Upper lobe of left lung (tissue), 6 donors: ENCODE data around the gene MXRA7. TPM values are rescaled to one million over a fixed set of nuclear protein-coding genes. Genes with fewer than 3 reads are reported as not detected.
A peak's percentile ranks its signal among the peaks of the same experiment; 100 is the strongest.

ENCODE experiments used
- ATAC-seq, 2 donors: fragments of 200-7000 bp; cut with Tn5 transposase; one replicate each; pipeline ENCODE4 v1.9.1; 2022; ENCODE audit warnings: mild to moderate bottlenecking in 2 of 2, moderate library complexity in 2 of 2; ENCODE audit not compliant: low FRiP score in 2 of 2
- DNase-seq, 2 donors: peaks; one replicate each; pipeline ENCODE4 v3.0.0-alpha.2; 2019 to 2020
- H3K27ac ChIP-seq, 4 donors: fragments of 200-600 bp; sonication (generic); one replicate each; pipeline ENCODE4 v1.5.1; 2016 to 2019
- H3K27me3 ChIP-seq, 4 donors: fragments of 200-600 bp; sonication (generic); one replicate each; pipeline ENCODE4 v1.5.1; 2017 to 2019
- H3K36me3 ChIP-seq, 4 donors: fragments of 200-600 bp; sonication (generic); one replicate each; pipeline ENCODE4 v1.5.1; 2016 to 2019
- H3K4me1 ChIP-seq, 4 donors: fragments of 200-600 bp; sonication (generic); one replicate each; pipeline ENCODE4 v1.5.1; 2018 to 2019
- H3K4me3 ChIP-seq, 4 donors: fragments of 200-600 bp; sonication (generic); one replicate each; pipeline ENCODE4 v1.5.1; 2017 to 2019; ENCODE audit warnings: mild to moderate bottlenecking in 2 of 4, moderate library complexity in 1 of 4
- H3K9me3 ChIP-seq, 4 donors: fragments of 200-600 bp; sonication (generic); one replicate each; pipeline ENCODE4 v1.5.1; 2018 to 2019
- EP300 ChIP-seq, 4 donors: sonication (generic); formaldehyde crosslinking; IDR thresholded peaks; one replicate each; pipeline ENCODE4 v1.5.1; 2017; ENCODE audit warnings: antibody characterized with exemption in 4 of 4, control low read depth in 2 of 4
- POLR2A ChIP-seq, 4 donors: fragments of 450-650 bp; IDR thresholded peaks; one replicate each; pipeline ENCODE4 v1.5.1; 2016 to 2017; ENCODE audit warnings: antibody characterized with exemption in 4 of 4, mild to moderate bottlenecking in 2 of 4
- POLR2AphosphoS5 ChIP-seq, 2 donors: sonication (generic); formaldehyde crosslinking; IDR thresholded peaks; one replicate each; pipeline ENCODE4 v1.5.1; 2017; ENCODE audit warnings: antibody characterized with exemption in 2 of 2
- WGBS, 2 donors: methylation state at CpG; one replicate each; pipeline ENCODE4 v1.1.5; 2017 to 2018; 5-methylcytosine and 5-hydroxymethylcytosine counted together
- total RNA-seq, 6 donors: library from RNA; depleted of rRNA in 4 of 6; stranded (reverse); fragments of >200 nt in 4 of 6; gene quantifications; one replicate each; pipeline versions ENCODE4 v1.1.0 to v1.2.1, GENCODE V29; 2016 to 2021
- TF ChIP-seq, protein P1 (sequence below), 6 experiments: fragments of 450-650 bp in 4 of 6; fragments of 200-600 bp in 2 of 6; sonication (generic) in 2 of 6; IDR thresholded peaks; one replicate each; pipeline ENCODE4 v1.5.1; 2016 to 2019; ENCODE audit warnings: antibody characterized with exemption in 6 of 6
- donor health status: DM: no; HTN: no; CAD: no; lungs with moderate emphysema.
- donor health status: DM: no; HTN: yes; CAD: no; lungs with severe emphysema.

The MXRA7 gene
- total RNA-seq, 6 donors from 2014 or later: 21.0 to 147 (median 73.5) TPM

DNA sequence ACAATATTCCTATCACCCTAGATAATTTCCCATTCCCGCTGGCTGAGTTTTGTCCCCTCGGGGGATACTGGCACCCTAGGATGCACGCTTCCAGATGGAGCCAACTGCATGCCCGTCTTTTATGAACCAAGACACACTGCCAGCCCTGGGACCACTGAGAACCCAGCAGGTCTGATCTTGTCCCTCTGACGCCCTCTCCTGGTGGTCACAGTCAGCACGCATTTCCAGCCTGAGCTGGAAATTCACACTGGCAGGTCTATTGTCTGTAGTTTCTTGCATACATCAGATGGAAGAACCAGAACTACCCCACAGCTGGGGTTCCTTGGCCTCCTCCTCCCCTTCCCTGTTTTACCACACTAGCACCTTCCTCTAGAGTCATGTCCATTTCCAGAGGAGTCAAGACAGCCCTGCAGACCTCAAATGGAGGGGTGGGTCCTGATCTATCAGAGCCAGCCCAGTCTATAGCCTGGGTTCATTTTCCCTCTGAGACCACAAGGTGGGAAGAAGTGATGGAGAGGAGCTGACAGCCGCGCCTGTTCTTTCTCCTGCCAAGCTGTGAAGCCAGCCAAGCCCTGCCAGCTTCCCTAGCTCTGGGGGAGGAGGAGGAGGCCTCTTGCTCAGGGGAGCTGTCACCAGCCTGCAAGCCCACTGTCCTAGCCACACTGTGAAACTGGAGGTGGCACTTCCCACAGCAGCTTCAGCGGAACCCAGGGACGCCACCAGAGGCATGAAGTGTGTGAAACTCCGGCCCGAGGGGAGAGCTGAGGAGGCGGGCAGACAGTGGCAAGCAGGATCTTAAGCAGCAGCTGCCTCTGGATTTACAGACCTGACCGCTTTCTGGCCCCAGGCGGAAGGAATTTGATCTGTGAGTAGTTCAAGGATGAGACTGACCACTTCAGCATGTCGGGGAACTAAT is 29.3 kb downstream of the MXRA7 start:
- ATAC-seq: peak in 1 of 2 donors; percentile 66
- peak overlapping the region in 2 of 4 donors; percentile 21 to 27 for H3K27ac ChIP-seq

DNA sequence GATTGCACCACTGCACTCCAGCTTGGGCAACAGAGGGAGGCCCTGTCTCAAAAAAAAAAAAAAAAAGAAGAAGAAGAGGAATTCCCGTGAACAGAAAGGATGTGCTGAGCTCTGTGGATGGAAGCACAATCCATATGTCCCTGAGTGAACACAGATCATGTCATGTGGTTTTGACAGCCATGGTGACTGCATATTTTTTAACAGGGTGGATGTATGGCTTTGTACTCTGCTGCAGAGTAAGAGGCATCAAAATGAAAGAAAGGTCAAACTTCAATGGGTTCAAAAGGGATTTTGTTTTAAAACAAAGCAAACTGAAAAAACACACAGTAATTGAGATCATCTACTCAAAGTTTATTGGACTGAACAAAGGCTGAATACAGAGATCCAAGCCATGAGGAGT is 31.5 kb downstream of the MXRA7 start:
- no peak overlapping the region for H3K4me3 ChIP-seq
- no peak for ATAC-seq
- peaks cover 0 to 5% (median 0%) of the 10 kb centered on the region in 4 donors for H3K4me1 ChIP-seq
- no peak for DNase-seq
- no peaks in the 10 kb centered on the region for H3K27me3 ChIP-seq
- no peaks in the 10 kb centered on the region for H3K9me3 ChIP-seq
- WGBS, 2 donors: 64 to 70% methylated on average over 1 of the region's 1 CpG
- no peak overlapping the region for H3K27ac ChIP-seq
- no peak for TF ChIP-seq POLR2A (IDR thresholded peaks at IDR 0.05)
- TF ChIP-seq, protein P1, sequence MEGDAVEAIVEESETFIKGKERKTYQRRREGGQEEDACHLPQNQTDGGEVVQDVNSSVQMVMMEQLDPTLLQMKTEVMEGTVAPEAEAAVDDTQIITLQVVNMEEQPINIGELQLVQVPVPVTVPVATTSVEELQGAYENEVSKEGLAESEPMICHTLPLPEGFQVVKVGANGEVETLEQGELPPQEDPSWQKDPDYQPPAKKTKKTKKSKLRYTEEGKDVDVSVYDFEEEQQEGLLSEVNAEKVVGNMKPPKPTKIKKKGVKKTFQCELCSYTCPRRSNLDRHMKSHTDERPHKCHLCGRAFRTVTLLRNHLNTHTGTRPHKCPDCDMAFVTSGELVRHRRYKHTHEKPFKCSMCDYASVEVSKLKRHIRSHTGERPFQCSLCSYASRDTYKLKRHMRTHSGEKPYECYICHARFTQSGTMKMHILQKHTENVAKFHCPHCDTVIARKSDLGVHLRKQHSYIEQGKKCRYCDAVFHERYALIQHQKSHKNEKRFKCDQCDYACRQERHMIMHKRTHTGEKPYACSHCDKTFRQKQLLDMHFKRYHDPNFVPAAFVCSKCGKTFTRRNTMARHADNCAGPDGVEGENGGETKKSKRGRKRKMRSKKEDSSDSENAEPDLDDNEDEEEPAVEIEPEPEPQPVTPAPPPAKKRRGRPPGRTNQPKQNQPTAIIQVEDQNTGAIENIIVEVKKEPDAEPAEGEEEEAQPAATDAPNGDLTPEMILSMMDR (IDR thresholded peaks at IDR 0.05): no peak
- no peak for TF ChIP-seq POLR2AphosphoS5 (IDR thresholded peaks at IDR 0.05)
- no peak for TF ChIP-seq EP300 (IDR thresholded peaks at IDR 0.05)
- peaks cover 0 to 48% (median 10%) of the 10 kb centered on the region in 4 donors for H3K36me3 ChIP-seq

More for the DNA sequence above, 29.3 kb downstream of the MXRA7 start:
- H3K27me3 ChIP-seq: no peaks in the 10 kb centered on the region
- TF ChIP-seq, protein P1 (IDR thresholded peaks at IDR 0.05): peak; percentile 68 to 80 (median 72)
- TF ChIP-seq EP300 (IDR thresholded peaks at IDR 0.05): no peak
- 73 to 76% methylated on average over 15 to 16 of the region's 16 CpGs for WGBS, 2 donors
- H3K4me3 ChIP-seq: no peak overlapping the region
- H3K4me1 ChIP-seq: peaks cover 0 to 5% (median 0%) of the 10 kb centered on the region in 4 donors
- DNase-seq: peak in 1 of 2 donors; percentile 75
- H3K36me3 ChIP-seq: peaks cover 0 to 56% (median 13%) of the 10 kb centered on the region in 4 donors
- H3K9me3 ChIP-seq: no peaks in the 10 kb centered on the region

DNA sequence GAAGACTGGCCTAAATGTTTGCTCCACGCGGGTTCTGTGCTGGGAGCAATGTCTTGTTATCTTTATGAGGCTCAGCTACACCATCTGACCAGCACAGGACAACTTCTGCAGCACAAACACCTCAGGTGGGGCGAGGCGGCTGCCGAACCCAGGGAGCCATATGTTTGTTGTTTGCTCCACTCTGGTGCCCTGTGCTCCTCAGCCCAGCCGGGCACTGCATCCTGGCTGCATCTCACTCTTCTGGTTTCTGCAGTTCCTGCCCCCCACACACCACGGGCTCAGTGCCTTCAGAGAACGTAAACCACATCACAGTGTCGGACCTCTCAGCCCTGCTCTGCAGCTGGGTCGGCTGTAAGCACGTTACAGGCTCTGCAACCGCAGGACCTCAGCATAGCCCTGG is 32.4 kb downstream of the MXRA7 start:
- TF ChIP-seq EP300 (IDR thresholded peaks at IDR 0.05) (no peak), POLR2A (IDR thresholded peaks at IDR 0.05) (no peak), POLR2AphosphoS5 (IDR thresholded peaks at IDR 0.05) (no peak)
- TF ChIP-seq, protein P1 (IDR thresholded peaks at IDR 0.05): no peak

DNA sequence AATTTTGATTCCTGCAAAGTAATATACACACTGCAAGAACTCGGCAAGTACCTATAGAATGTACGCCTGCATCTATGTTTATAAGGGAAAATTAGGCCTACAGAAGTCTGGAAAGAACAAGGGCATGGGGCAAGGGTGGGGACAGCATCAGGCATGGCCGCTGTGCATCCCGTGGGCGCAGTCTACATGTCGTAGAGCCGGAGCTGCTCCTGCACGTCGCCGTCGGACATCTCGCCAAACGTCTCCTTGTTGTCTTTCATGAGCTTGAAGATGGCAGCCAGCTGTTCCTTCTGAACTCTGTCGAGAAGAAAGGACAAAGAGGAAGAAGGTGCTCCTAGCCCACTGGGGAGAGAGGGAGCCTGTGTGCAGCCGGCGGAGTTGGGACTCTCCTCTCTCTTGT is 33.4 kb downstream of the MXRA7 start:
- DNase-seq: no peak
- Histone ChIP-seq H3K36me3 (peaks cover 0 to 33% (median 9%) of the 10 kb centered on the region in 4 donors), H3K27me3 (no peaks in the 10 kb centered on the region), H3K9me3 (no peaks in the 10 kb centered on the region), H3K4me1 (peaks cover 3 to 13% (median 4%) of the 10 kb centered on the region in 4 donors), H3K4me3 (no peak overlapping the region), H3K27ac (no peak overlapping the region)
- TF ChIP-seq POLR2A (IDR thresholded peaks at IDR 0.05) (no peak), EP300 (IDR thresholded peaks at IDR 0.05) (no peak), POLR2AphosphoS5 (IDR thresholded peaks at IDR 0.05) (no peak)
- TF ChIP-seq, protein P1 (IDR thresholded peaks at IDR 0.05): no peak
- ATAC-seq: no peak
- WGBS, 2 donors: 88 to 90% methylated on average over 16 of the region's 16 CpGs

More for the DNA sequence above, 32.4 kb downstream of the MXRA7 start:
- 61 to 88% methylated on average over 12 of the region's 12 CpGs for WGBS, 2 donors
- peak in 1 of 2 donors; percentile 34 for DNase-seq
- Histone ChIP-seq H3K4me3 (no peak overlapping the region), H3K36me3 (peaks cover 0 to 42% (median 9%) of the 10 kb centered on the region in 4 donors), H3K27me3 (no peaks in the 10 kb centered on the region), H3K27ac (no peak overlapping the region), H3K4me1 (peaks cover 0 to 5% (median 0%) of the 10 kb centered on the region in 4 donors), H3K9me3 (no peaks in the 10 kb centered on the region)
- ATAC-seq: no peak
